ENCODE results near the gene ZNF98. TPM values are rescaled to one million over a fixed set of nuclear protein-coding genes. Genes with fewer than 3 reads are reported as not detected.

Gene ZNF98
- total RNA-seq: 3.7 TPM

- FAIRE-seq (no peak), DNase-seq (ENCODE audit: low spot score in 2 of 2) (no peak)
Observed at GRCh38 chr19:22422211-22422610, at the start of gene ZNF98. Gene ZNF98, minus strand, starts transcription at chr19:22422346. Its CDS starts 122 bp downstream, at chr19:22422224.

GRCh38 chr19:22446605-22447004 lies 24.5 kb upstream of the ZNF98 start:
- FAIRE-seq (no peak), DNase-seq (ENCODE audit: low spot score in 2 of 2) (no peak)

DNA sequence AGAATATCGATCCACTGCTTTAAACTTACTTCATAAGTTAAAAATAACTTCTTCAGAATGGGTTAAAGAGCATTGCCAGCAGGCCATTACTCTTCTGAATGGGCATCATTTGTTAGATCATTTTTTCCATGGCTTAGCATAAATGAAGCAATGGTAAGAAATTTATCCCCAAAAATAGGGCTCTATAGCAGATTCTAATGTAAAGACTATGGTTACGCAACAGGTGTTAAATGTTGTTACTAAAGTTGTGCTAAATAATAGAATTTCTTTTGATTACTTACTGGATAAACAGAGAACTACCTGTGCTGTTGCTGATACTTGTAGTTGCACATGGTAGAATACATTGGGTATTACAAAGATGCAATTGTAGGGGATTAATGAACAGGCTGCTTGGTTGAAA lies 15.9 kb upstream of the ZNF98 start:
- no peak for FAIRE-seq
- DNase-seq (ENCODE audit: low spot score in 2 of 2): no peak

GRCh38 chr19:22427960-22428913 lies 6.1 kb upstream of the ZNF98 start:
- FAIRE-seq (no peak), DNase-seq (ENCODE audit: low spot score in 2 of 2) (no peak)

GRCh38 chr19:22427547-22427946 lies 5.4 kb upstream of the ZNF98 start:
- FAIRE-seq: no peak
- DNase-seq (ENCODE audit: low spot score in 2 of 2): no peak

DNA sequence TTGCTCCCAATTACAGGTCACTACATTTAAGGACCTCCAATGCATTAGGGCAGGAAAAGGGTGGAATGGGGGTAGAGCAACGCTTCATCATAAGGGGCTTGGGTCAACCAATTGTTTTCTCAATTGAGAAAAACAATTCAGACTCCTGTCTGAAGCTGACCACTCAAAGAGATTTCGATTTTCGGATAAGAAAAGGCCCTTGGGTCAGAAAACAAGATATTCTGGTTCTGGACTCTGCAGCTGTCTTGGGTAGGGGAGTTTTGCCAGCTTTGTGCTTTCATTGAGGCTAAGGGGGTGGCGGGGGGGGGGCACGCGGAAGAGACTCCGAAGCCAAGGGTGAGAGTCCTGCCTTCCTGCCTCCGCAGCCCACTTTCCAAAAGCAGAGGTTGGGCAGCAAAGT lies 4.8 kb upstream of the ZNF98 start:
- no peak for FAIRE-seq
- no peak for DNase-seq (ENCODE audit: low spot score in 2 of 2)

- no peak for FAIRE-seq
- DNase-seq (ENCODE audit: low spot score in 2 of 2): no peak
Observed at GRCh38 chr19:22421797-22422196, 349 bp downstream of the ZNF98 start.

DNA sequence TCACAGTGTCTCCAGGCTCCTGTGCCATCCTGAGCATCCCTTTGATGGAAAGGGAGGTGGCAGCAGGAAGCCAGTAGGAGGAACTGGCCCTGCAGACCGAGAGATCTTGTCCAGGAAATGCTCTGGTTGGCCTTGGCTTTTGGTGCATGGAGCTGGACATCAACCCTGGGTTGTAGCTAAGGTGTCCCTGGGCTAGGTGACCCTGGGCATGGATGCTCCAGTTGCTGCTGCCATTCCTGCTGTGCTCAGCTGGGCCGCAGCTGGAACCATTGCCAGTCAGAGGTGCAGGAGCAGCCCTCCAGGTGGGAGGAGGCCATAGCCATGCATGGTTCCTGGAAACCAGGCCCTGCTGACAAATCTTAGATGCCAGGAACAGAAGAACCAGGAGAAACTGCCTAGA lies 67.5 kb downstream of the ZNF98 start:
- FAIRE-seq: no peak
- DNase-seq (ENCODE audit: low spot score in 2 of 2): no peak

Small RNA genes within 50 kb of the gene (small RNA-seq; reads per million reads assigned to genes)
- not detected for gene AC011494.1

Other genes with a start within 250 kb of the ZNF98 start
- gene ZNF676, start 225.4 kb downstream of the ZNF98 start, total RNA-seq: under 0.01 TPM
- gene ZNF729, start 135.9 kb downstream of the ZNF98 start, total RNA-seq: not detected
- gene ZNF492, start 212.0 kb upstream of the ZNF98 start, total RNA-seq: 4.1 TPM